CD4-positive, CD25-positive, alpha-beta regulatory T cell (primary cell): ENCODE data around the gene NLRC4. TPM values are rescaled to one million over a fixed set of nuclear protein-coding genes. Genes with fewer than 3 reads are reported as not detected.
"Not testable (repeated sequence)": the region's sequence is repeated elsewhere in the genome, so short reads cannot be mapped to it uniquely, and the experiment has no call there.

ENCODE experiments used
- ATAC-seq, 2 donors: fragments of 150-1000 bp; cut with Tn5 transposase; one replicate each; pipeline ENCODE4 v1.10.0; 2021; ENCODE audit warnings: low read depth in 2 of 2, moderate number of reproducible peaks in 2 of 2, moderate library complexity in 1 of 2
- DNase-seq, 3 donors: peaks; one replicate each; pipeline versions ENCODE4 v3.0.0 to v3.0.0-alpha.2; 2012 to 2022; ENCODE audit warnings: mixed read lengths in 1 of 3
- H3K27ac ChIP-seq: one replicate; pipeline ENCODE4 v1.7.0; 2013; ENCODE audit warnings: mild to moderate bottlenecking, low read length; ENCODE audit not compliant: insufficient read depth, poor library complexity, severe bottlenecking
- H3K27me3 ChIP-seq: one replicate; pipeline ENCODE4 v1.7.0; 2013; ENCODE audit warnings: low read length; ENCODE audit not compliant: control insufficient read depth, insufficient read depth
- H3K36me3 ChIP-seq: one replicate; pipeline ENCODE4 v1.7.0; 2013; ENCODE audit warnings: mild to moderate bottlenecking, low read length, moderate library complexity; ENCODE audit not compliant: control insufficient read depth, insufficient read depth
- H3K4me1 ChIP-seq: 2 replicates; pipeline ENCODE4 v1.7.0; 2013; ENCODE audit warnings: mild to moderate bottlenecking, low read length; ENCODE audit not compliant: insufficient read depth, control insufficient read depth, poor library complexity, severe bottlenecking
- H3K4me3 ChIP-seq: one replicate; pipeline ENCODE4 v1.7.0; 2013; ENCODE audit warnings: low read depth, mild to moderate bottlenecking, low read length, moderate library complexity
- H3K9me3 ChIP-seq, 2 experiments: 1 replicate in 1 of 2; 2 replicates in 1 of 2; pipeline ENCODE4 v1.7.0; 2013; ENCODE audit warnings: low read length in 2 of 2, mild to moderate bottlenecking in 1 of 2, moderate library complexity in 1 of 2; ENCODE audit not compliant: control insufficient read depth in 2 of 2
- H3K27ac Mint-ChIP-seq, 3 donors: one replicate each; pipeline ENCODE4 v1.8.0; 2020 to 2022; ENCODE audit warnings: mild to moderate bottlenecking in 3 of 3, mixed read lengths in 3 of 3, moderate library complexity in 2 of 3
- H3K27me3 Mint-ChIP-seq: one replicate; pipeline ENCODE4 v1.8.0; 2022; ENCODE audit warnings: mild to moderate bottlenecking, mixed read lengths
- H3K36me3 Mint-ChIP-seq: one replicate; pipeline ENCODE4 v1.8.0; 2020; ENCODE audit warnings: mixed read lengths
- H3K4me1 Mint-ChIP-seq, 4 donors: one replicate each; pipeline ENCODE4 v1.8.0; 2020 to 2022; ENCODE audit warnings: mixed read lengths in 4 of 4, mild to moderate bottlenecking in 1 of 4
- H3K4me3 Mint-ChIP-seq, 4 donors: one replicate each; pipeline ENCODE4 v1.8.0; 2020 to 2022; ENCODE audit warnings: mild to moderate bottlenecking in 4 of 4, mixed read lengths in 4 of 4, moderate library complexity in 3 of 4
- H3K9me3 Mint-ChIP-seq, 7 donors: one replicate each; pipeline ENCODE4 v1.8.0; 2020 to 2022; ENCODE audit warnings: mixed read lengths in 7 of 7, mild to moderate bottlenecking in 3 of 7, moderate library complexity in 2 of 7
- polyA plus RNA-seq, 4 donors: library from polyadenylated mRNA; unstranded; fragments of 300-500 nt; fragmentation: Illumina TruSeq; gene quantifications; one replicate each; pipeline ENCODE4 v1.2.3, GENCODE V29; 2021
- total RNA-seq: library from RNA; stranded (reverse); gene quantifications from one replicate; pipeline ENCODE4 v1.2.3, GENCODE V29; 2022

NLRC4 gene, protein sequence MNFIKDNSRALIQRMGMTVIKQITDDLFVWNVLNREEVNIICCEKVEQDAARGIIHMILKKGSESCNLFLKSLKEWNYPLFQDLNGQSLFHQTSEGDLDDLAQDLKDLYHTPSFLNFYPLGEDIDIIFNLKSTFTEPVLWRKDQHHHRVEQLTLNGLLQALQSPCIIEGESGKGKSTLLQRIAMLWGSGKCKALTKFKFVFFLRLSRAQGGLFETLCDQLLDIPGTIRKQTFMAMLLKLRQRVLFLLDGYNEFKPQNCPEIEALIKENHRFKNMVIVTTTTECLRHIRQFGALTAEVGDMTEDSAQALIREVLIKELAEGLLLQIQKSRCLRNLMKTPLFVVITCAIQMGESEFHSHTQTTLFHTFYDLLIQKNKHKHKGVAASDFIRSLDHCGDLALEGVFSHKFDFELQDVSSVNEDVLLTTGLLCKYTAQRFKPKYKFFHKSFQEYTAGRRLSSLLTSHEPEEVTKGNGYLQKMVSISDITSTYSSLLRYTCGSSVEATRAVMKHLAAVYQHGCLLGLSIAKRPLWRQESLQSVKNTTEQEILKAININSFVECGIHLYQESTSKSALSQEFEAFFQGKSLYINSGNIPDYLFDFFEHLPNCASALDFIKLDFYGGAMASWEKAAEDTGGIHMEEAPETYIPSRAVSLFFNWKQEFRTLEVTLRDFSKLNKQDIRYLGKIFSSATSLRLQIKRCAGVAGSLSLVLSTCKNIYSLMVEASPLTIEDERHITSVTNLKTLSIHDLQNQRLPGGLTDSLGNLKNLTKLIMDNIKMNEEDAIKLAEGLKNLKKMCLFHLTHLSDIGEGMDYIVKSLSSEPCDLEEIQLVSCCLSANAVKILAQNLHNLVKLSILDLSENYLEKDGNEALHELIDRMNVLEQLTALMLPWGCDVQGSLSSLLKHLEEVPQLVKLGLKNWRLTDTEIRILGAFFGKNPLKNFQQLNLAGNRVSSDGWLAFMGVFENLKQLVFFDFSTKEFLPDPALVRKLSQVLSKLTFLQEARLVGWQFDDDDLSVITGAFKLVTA
- total RNA-seq (not detected), polyA plus RNA-seq (under 1 TPM in 1 of 4 donors, not detected in 3; 0.16 TPM)

DNA sequence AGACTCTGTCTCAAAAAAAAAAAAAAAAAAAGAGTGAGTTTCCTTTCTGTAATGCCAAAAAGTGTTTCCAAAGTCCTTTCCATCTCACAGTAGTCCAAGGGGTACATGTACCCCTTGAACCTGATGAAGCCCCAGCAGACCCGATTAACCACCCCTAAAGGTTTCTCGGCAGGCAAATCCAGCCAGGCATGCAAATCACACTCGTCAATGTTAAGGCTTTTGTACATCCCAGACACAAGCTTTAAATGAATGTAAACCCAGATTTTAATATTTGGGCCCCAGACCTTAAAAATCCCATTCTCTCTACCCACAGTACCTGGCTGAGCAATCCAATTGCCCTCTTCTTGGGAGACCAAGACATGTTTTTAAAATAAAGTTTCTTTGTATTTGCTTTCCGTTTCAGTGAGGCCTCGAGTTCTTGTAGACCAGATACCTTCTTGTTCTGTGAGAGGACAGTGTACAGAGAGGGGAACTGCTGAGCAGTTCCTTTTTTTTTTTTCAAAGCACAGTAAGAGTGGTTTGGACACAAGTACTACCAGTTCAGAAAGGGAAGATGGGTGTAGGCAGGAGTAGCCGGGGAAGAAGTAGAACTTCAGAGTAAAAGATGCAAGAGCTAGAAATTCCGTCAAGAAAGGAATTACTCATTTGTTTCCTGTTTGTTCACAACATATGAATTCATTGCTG is at the start of gene NLRC4:
NLRC4 (minus strand) TSS at position 465 of the 684 bp plus-strand sequence. CDS start 8,111 bp downstream, outside the sequence.
- H3K4me1 ChIP-seq, result peaks cover 5% of the 10 kb centered on the region
- H3K36me3 ChIP-seq, result no peaks in the 10 kb centered on the region
- Mint-ChIP-seq H3K4me1 (peaks cover 4 to 10% (median 8%) of the 10 kb centered on the region in 4 donors), H3K27ac (peak within 1 kb of the TSS; percentile 16 to 59 (median 33)), H3K9me3 (no peaks in the 10 kb centered on the region), H3K4me3 (peak within 1 kb of the TSS in 2 of 4 donors; percentile 22 to 30), H3K27me3 (peaks cover 10% of the 10 kb centered on the region), H3K36me3 (no peaks in the 10 kb centered on the region)
- no peak within 1 kb of the TSS for H3K27ac ChIP-seq
- DNase-seq (peak in 1 of 3 donors; percentile 34), ATAC-seq (peak; percentile 47 to 63)
- no peaks in the 10 kb centered on the region for H3K27me3 ChIP-seq
- H3K9me3 ChIP-seq, result no peaks in the 10 kb centered on the region
- H3K4me3 ChIP-seq, result peak within 1 kb of the TSS; percentile 43

DNA sequence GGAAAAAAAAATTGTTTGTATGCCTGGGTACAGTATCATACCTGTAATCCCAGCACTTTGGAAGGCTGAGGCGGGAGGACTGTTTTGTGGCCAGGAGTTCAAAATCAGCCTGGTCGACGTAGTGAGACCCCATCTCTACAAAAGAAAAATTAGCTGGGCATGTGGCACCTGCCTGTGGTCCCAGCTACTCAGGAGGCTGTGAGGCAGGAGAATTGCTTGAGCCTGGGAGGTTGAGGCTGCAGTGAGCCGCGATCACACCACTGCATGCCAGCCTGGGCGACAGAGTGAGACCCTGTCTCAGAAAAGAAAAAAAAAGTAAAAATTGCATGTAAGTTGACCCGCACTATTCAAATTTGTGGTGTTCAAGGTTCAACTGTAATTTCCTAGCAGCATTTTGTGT is 45.9 kb upstream of the NLRC4 start:
- Histone ChIP-seq H3K9me3 (no peaks in the 10 kb centered on the region), H3K4me1 (no peaks in the 10 kb centered on the region), H3K36me3 (peaks cover 32% of the 10 kb centered on the region), H3K4me3 (no peak overlapping the region), H3K27me3 (no peaks in the 10 kb centered on the region), H3K27ac (no peak overlapping the region)
- Mint-ChIP-seq H3K36me3 (peaks cover 12% of the 10 kb centered on the region), H3K27me3 (no peaks in the 10 kb centered on the region), H3K9me3 (no peaks in the 10 kb centered on the region), H3K4me3 (no peak overlapping the region), H3K4me1 (peaks cover 0 to 5% (median under 1%) of the 10 kb centered on the region in 4 donors), H3K27ac (no peak overlapping the region)
- DNase-seq, result no peak
- ATAC-seq, result no peak

DNA sequence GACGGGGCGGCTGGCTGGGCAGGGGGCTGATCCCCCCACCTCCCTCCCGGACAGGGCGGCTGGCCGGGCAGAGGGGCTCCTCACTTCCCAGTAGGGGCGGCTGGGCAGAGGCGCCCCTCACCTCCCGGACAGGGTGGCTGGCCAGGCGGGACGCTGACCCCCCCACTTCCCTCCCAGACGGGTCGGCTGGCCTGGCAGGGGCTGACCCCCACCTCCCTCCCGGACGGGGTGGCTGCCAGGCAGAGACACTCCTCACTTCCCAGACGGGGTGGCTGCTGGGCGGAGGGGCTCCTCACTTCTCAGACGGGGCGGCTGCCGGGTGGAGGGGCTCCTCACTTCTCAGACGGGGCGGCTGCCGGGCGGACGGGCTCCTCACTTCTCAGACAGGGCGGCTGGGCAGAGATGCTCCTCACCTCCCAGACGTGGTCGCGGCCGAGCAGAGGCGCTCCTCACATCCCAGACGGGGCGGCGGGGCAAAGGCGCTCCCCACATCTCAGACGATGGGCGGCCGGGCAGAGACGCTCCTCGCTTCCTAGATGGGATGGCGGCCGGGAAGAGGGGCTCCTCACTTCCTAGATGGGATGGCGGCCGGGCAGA is 29.4 kb upstream of the NLRC4 start:
- H3K4me3 ChIP-seq, H3K9me3 ChIP-seq, H3K27ac ChIP-seq, H3K27me3 ChIP-seq, H3K27ac Mint-ChIP-seq, H3K9me3 Mint-ChIP-seq, H3K27me3 Mint-ChIP-seq, ATAC-seq, H3K4me3 Mint-ChIP-seq, DNase-seq, H3K4me1 ChIP-seq: not testable (repeated sequence)
- peaks cover 36% of the 10 kb centered on the region for H3K36me3 Mint-ChIP-seq
- peaks cover 8 to 11% (median 10%) of the 10 kb centered on the region in 4 donors for H3K4me1 Mint-ChIP-seq
- peaks cover 33% of the 10 kb centered on the region for H3K36me3 ChIP-seq

DNA sequence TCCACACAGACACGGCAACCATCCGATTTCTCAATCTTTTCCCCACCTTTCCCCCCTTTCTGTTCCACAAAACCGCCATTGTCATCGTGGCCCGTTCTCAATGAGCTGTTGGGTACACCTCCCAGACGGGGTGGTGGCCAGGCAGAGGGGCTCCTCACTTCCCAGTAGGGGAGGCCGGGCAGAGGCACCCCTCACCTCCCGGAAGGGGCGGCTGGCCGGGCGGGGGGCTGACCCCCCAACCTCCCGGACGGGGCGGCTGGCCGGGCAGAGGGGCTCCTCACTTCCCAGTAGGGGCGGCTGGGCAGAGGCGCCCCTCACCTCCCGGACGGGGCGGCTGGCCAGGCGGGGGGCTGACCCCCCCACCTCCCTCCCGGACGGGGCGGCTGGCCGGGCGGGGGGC is 28.8 kb upstream of the NLRC4 start:
- not testable (repeated sequence) for H3K4me1 ChIP-seq, H3K27ac ChIP-seq, H3K9me3 Mint-ChIP-seq, ATAC-seq, H3K27me3 ChIP-seq, DNase-seq, H3K27me3 Mint-ChIP-seq, H3K27ac Mint-ChIP-seq, H3K9me3 ChIP-seq, H3K4me3 Mint-ChIP-seq, H3K4me3 ChIP-seq
- peaks cover 12 to 15% (median 14%) of the 10 kb centered on the region in 4 donors for H3K4me1 Mint-ChIP-seq
- H3K36me3 Mint-ChIP-seq, result peaks cover 35% of the 10 kb centered on the region
- H3K36me3 ChIP-seq, result peaks cover 31% of the 10 kb centered on the region

DNA sequence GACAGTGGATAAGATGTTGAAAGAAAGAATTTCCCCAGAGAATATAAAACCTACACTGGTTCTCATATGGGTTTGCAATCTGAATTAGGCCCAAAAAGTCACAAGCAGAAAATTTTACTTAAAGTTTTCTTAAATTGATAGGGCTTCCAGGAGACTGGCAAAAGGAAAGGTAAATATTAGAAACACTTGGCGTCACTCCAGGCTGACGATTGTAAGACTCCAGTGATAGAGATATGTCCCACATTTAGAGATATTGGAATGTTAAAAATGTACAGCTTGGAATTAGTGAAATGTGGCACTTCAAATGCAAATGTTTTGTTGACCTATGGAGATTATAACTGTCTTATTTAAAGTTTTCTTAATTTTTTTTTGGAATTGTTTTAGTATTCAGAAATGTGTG is 27.1 kb upstream of the NLRC4 start:
- Mint-ChIP-seq H3K27ac (peak overlapping the region in 1 of 3 donors; percentile 12), H3K4me1 (peaks cover 13 to 28% (median 24%) of the 10 kb centered on the region in 4 donors), H3K9me3 (peaks cover 0 to 2% (median 0%) of the 10 kb centered on the region in 7 donors), H3K27me3 (no peaks in the 10 kb centered on the region), H3K4me3 (no peak overlapping the region), H3K36me3 (peaks cover 33% of the 10 kb centered on the region)
- ATAC-seq (no peak), DNase-seq (no peak)
- Histone ChIP-seq H3K9me3 (no peaks in the 10 kb centered on the region), H3K27me3 (no peaks in the 10 kb centered on the region), H3K27ac (no peak overlapping the region), H3K36me3 (peaks cover 26% of the 10 kb centered on the region), H3K4me1 (peaks cover 12% of the 10 kb centered on the region), H3K4me3 (no peak overlapping the region)

DNA sequence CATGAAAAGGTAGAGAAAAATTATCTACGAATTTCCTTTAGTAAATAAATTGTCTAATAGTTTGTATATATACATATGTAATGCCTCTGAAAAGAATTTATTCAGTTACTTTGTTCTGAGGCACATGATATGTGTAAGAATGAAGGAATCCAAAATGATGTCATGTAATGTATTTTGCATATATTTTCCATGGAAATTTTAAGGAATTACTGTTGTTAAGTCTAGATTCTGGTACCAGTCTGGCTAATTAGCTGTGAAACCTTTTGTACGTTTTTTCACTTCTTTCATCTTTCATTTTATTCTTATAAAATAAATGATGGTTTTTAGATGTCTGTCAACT is 25.3 kb upstream of the NLRC4 start:
- H3K9me3 ChIP-seq, result no peaks in the 10 kb centered on the region
- Mint-ChIP-seq H3K27ac (no peak overlapping the region), H3K4me1 (peaks cover 20 to 42% (median 34%) of the 10 kb centered on the region in 4 donors), H3K27me3 (no peaks in the 10 kb centered on the region), H3K9me3 (peaks cover 0 to 3% (median 0%) of the 10 kb centered on the region in 7 donors), H3K36me3 (peaks cover 28% of the 10 kb centered on the region), H3K4me3 (no peak overlapping the region)
- H3K4me3 ChIP-seq, result no peak overlapping the region
- H3K27ac ChIP-seq, result peak overlapping the region; percentile 8
- H3K36me3 ChIP-seq, result peaks cover 23% of the 10 kb centered on the region
- ATAC-seq, result no peak
- peaks cover 17% of the 10 kb centered on the region for H3K4me1 ChIP-seq
- H3K27me3 ChIP-seq, result no peaks in the 10 kb centered on the region
- DNase-seq, result no peak
